ENCODE measurements around the gene BORCS5.

BORCS5 gene

DNA sequence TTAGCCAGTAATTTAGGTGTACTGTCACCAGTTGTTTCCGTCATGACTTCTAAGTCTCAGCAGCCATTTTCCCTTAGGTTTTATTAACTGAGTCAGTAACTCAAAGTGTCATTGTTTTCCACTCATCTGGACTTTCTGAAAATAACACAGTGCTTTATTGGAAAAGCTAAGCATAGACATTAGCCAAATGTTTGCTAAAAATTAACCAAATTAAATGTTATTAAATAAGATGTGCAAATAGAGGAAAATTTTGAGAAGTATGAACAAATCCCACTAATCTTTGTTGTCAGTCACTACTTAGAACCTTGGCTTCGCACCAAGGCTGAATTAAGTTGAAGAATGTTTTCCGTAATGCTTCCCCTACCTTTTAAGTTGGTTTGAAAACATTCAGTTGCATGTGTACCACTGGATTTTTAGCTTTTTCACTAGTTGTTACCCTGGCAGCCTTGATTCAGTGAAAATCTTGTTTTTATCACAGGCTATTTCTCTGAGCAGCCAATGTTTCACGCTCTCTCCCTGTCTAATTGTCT is 43.0 kb downstream of the BORCS5 start:
- Histone ChIP-seq H3K27ac (ENCODE audit: low read length) (no peak overlapping the region), H4K20me1 (ENCODE audit: insufficient read depth, low read length) (no peaks in the 10 kb centered on the region), H3K79me2 (ENCODE audit: low read length) (0 out of 2 replicates have a peak, but pooled peaks cover 8% of the 10 kb centered on the region), H3K4me2 (ENCODE audit: low read depth, low read length) (no peak overlapping the region), H3K9me2 (replicated peaks; ENCODE audit: insufficient read depth, low read length) (no peaks in the 10 kb centered on the region), H3K4me3 (ENCODE audit: low read length) (no peak overlapping the region), H3K4me1 (ENCODE audit: low read length) (no peaks in the 10 kb centered on the region), H3K9me3 (replicated peaks; ENCODE audit: insufficient read depth, low read length) (no peaks in the 10 kb centered on the region), H3K36me3 (replicated peaks; ENCODE audit: insufficient read depth, low read length) (no peaks in the 10 kb centered on the region), H3K27me3 (replicated peaks; ENCODE audit: insufficient read depth, low read length) (no peaks in the 10 kb centered on the region), H3K9ac (ENCODE audit: low read length) (no peak overlapping the region), H3F3A (ENCODE audit: insufficient read depth, low read length) (no peaks in the 10 kb centered on the region), H2AFZ (ENCODE audit: low read length) (no peak overlapping the region)
- no peak for DNase-seq
- TF ChIP-seq EZH2phosphoT487 (IDR thresholded peaks at IDR 0.05; ENCODE audit: low read length) (no peak), EZH2 (optimal IDR thresholded peaks at IDR 0.05; ENCODE audit: low read depth, low read length) (no peak)
- TF ChIP-seq, protein P1, sequence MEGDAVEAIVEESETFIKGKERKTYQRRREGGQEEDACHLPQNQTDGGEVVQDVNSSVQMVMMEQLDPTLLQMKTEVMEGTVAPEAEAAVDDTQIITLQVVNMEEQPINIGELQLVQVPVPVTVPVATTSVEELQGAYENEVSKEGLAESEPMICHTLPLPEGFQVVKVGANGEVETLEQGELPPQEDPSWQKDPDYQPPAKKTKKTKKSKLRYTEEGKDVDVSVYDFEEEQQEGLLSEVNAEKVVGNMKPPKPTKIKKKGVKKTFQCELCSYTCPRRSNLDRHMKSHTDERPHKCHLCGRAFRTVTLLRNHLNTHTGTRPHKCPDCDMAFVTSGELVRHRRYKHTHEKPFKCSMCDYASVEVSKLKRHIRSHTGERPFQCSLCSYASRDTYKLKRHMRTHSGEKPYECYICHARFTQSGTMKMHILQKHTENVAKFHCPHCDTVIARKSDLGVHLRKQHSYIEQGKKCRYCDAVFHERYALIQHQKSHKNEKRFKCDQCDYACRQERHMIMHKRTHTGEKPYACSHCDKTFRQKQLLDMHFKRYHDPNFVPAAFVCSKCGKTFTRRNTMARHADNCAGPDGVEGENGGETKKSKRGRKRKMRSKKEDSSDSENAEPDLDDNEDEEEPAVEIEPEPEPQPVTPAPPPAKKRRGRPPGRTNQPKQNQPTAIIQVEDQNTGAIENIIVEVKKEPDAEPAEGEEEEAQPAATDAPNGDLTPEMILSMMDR (IDR thresholded peaks at IDR 0.05; ENCODE audit: low read length) = no peak

- 0 out of 2 replicates have a peak, but pooled peaks cover 8% of the 10 kb centered on the region for H3K79me2 ChIP-seq (ENCODE audit: low read length)
- TF ChIP-seq, protein P1 (IDR thresholded peaks at IDR 0.05; ENCODE audit: low read length) = no peak
- TF ChIP-seq EZH2phosphoT487 (IDR thresholded peaks at IDR 0.05; ENCODE audit: low read length) (no peak), EZH2 (optimal IDR thresholded peaks at IDR 0.05; ENCODE audit: low read depth, low read length) (no peak)
- no peak overlapping the region for H3K4me2 ChIP-seq (ENCODE audit: low read depth, low read length)
- no peak for DNase-seq
- no peak overlapping the region for H2AFZ ChIP-seq (ENCODE audit: low read length)
- no peaks in the 10 kb centered on the region for H3K9me2 ChIP-seq (replicated peaks; ENCODE audit: insufficient read depth, low read length)
- no peaks in the 10 kb centered on the region for H4K20me1 ChIP-seq (ENCODE audit: insufficient read depth, low read length)
- no peaks in the 10 kb centered on the region for H3K9me3 ChIP-seq (replicated peaks; ENCODE audit: insufficient read depth, low read length)
- no peaks in the 10 kb centered on the region for H3F3A ChIP-seq (ENCODE audit: insufficient read depth, low read length)
- no peaks in the 10 kb centered on the region for H3K27me3 ChIP-seq (replicated peaks; ENCODE audit: insufficient read depth, low read length)
- no peaks in the 10 kb centered on the region for H3K36me3 ChIP-seq (replicated peaks; ENCODE audit: insufficient read depth, low read length)
- H3K4me3 ChIP-seq (ENCODE audit: low read length) = no peak overlapping the region
- no peak overlapping the region for H3K9ac ChIP-seq (ENCODE audit: low read length)
- no peaks in the 10 kb centered on the region for H3K4me1 ChIP-seq (ENCODE audit: low read length)
- H3K27ac ChIP-seq (ENCODE audit: low read length) = no peak overlapping the region
Measured at GRCh38 chr12:12400793-12401192, 43.9 kb downstream of the BORCS5 start.

DNA sequence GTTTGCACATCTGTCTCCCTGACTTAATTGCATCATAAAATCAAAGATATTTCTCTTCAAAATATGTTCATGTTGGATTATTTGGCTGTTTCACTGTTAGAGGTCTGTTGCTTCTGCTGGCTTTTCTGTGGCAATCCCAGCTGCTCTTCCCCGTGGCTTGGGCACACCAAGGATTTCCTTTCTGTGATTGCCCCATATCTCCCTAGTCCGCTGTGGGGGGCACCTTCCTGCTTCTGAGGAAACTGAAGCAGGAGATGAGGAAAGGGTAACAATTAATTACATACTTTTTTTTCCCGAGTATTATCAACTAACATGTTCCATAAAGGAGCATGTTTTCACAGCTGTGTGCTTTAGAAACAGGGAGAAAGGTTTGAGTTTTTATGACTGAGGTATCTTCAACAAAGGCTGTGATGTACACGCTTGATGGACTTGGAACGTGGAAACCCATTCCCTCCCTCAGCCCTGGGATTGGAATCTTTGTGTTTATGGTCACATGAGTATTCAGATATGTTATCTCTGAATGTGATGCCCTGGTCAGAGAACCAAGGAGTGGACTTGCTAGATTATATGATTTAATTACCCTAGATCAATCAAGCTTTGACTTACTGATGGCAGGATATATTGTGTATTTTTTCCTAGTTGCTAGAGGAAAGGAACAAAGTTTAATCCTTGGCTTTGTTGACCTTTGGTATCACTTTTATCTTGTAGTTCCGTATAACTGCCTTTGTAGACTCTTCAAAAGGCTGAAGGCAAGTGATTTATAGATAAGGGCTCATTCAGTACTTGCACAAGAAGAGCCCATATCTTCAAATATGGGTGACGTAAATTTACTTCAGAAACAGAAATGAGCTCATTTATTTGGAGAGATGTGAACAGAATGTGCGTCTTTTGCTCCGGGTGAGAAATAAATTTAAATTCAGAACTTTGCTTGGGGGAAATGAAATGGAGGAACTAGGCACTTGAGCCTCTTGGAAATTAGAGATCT is 46.7 kb downstream of the BORCS5 start:
- Histone ChIP-seq H3K9ac (ENCODE audit: low read length) (no peak overlapping the region), H3K36me3 (replicated peaks; ENCODE audit: insufficient read depth, low read length) (no peaks in the 10 kb centered on the region), H3K4me2 (ENCODE audit: low read depth, low read length) (no peak overlapping the region), H3K4me3 (ENCODE audit: low read length) (no peak overlapping the region), H3K27ac (ENCODE audit: low read length) (no peak overlapping the region), H3F3A (ENCODE audit: insufficient read depth, low read length) (peaks cover 14% of the 10 kb centered on the region), H2AFZ (ENCODE audit: low read length) (no peak overlapping the region), H3K4me1 (ENCODE audit: low read length) (peaks cover 16% of the 10 kb centered on the region), H3K27me3 (replicated peaks; ENCODE audit: insufficient read depth, low read length) (no peaks in the 10 kb centered on the region), H4K20me1 (ENCODE audit: insufficient read depth, low read length) (no peaks in the 10 kb centered on the region), H3K9me2 (replicated peaks; ENCODE audit: insufficient read depth, low read length) (no peaks in the 10 kb centered on the region), H3K79me2 (ENCODE audit: low read length) (0 out of 2 replicates have a peak, but pooled peaks cover 8% of the 10 kb centered on the region), H3K9me3 (replicated peaks; ENCODE audit: insufficient read depth, low read length) (no peaks in the 10 kb centered on the region)
- DNase-seq = no peak
- TF ChIP-seq EZH2 (optimal IDR thresholded peaks at IDR 0.05; ENCODE audit: low read depth, low read length) (no peak), EZH2phosphoT487 (IDR thresholded peaks at IDR 0.05; ENCODE audit: low read length) (no peak)
- TF ChIP-seq, protein P1 (IDR thresholded peaks at IDR 0.05; ENCODE audit: low read length) = no peak
